RWPE2 (cell line): Measurements from ENCODE around the gene RAB1B.

Source experiments
- ATAC-seq: fragments of 200-7000 bp; cut with Tn5 transposase; 3 replicates; pipeline ENCODE4 v1.9.1; 2021; ENCODE audit warnings: low read depth
- DNase-seq: peaks from one replicate; pipeline ENCODE4 v3.0.0-alpha.2; 2020; ENCODE audit warnings: low spot score
- H3K27ac ChIP-seq: fragments of 450-650 bp; 2 replicates; pipeline ENCODE4 v1.5.1; 2017; ENCODE audit warnings: mild to moderate bottlenecking; ENCODE audit not compliant: poor library complexity, severe bottlenecking
- H3K27me3 ChIP-seq: fragments of 250-450 bp; sonication (Bioruptor Pico); 2 replicates; pipeline ENCODE4 v1.5.1; 2021; ENCODE audit warnings: mild to moderate bottlenecking, moderate library complexity; ENCODE audit not compliant: insufficient read depth, poor library complexity, severe bottlenecking
- H3K36me3 ChIP-seq: fragments of 250-450 bp; sonication (Bioruptor Pico); 2 replicates; pipeline ENCODE4 v1.5.1; 2020; ENCODE audit warnings: low read depth, mild to moderate bottlenecking, moderate library complexity
- H3K4me1 ChIP-seq: fragments of 250-450 bp; sonication (Bioruptor Pico); 2 replicates; pipeline ENCODE4 v1.5.1; 2021; ENCODE audit warnings: mild to moderate bottlenecking, moderate library complexity; ENCODE audit not compliant: insufficient read depth, poor library complexity, severe bottlenecking
- H3K4me3 ChIP-seq: fragments of 250-450 bp; sonication (Bioruptor Pico); 2 replicates; pipeline ENCODE4 v1.5.1; 2021; ENCODE audit warnings: mild to moderate bottlenecking, moderate library complexity; ENCODE audit not compliant: severe bottlenecking
- H3K9me3 ChIP-seq: fragments of 250-450 bp; sonication (Bioruptor Pico); 2 replicates; pipeline ENCODE4 v1.5.1; 2021; ENCODE audit warnings: mild to moderate bottlenecking, moderate library complexity; ENCODE audit not compliant: severe bottlenecking
- CTCF ChIP-seq: fragments of 450-650 bp; IDR thresholded peaks from one replicate; pipeline ENCODE4 v1.5.1; 2017; ENCODE audit warnings: mild to moderate bottlenecking, moderate library complexity; ENCODE audit not compliant: poor library complexity, severe bottlenecking

Gene RAB1B

GRCh38 chr11:66281001-66281400 lies 12.6 kb downstream of the RAB1B start:
- Histone ChIP-seq H3K4me1 (no peaks in the 10 kb centered on the region), H3K36me3 (peaks cover 13% of the 10 kb centered on the region; the same call in 1 of the 2 replicates), H3K9me3 (no peaks in the 10 kb centered on the region), H3K27me3 (no peaks in the 10 kb centered on the region), H3K27ac (no peak overlapping the region), H3K4me3 (no peak overlapping the region)
- no peak for DNase-seq
- no peak for TF ChIP-seq CTCF
- no peak for ATAC-seq

GRCh38 chr11:66281776-66282467 lies 13.5 kb downstream of the RAB1B start:
- Histone ChIP-seq H3K27me3 (no peaks in the 10 kb centered on the region), H3K9me3 (no peaks in the 10 kb centered on the region), H3K4me1 (no peaks in the 10 kb centered on the region), H3K4me3 (no peak overlapping the region), H3K36me3 (peaks cover 13% of the 10 kb centered on the region; the same call in 1 of the 2 replicates), H3K27ac (no peak overlapping the region)
- no peak for ATAC-seq
- DNase-seq: no peak
- TF ChIP-seq CTCF: no peak

- peaks cover under 1% of the 10 kb centered on the region for H3K4me1 ChIP-seq
- peak; percentile 78 for ATAC-seq
- H3K27me3 ChIP-seq: no peaks in the 10 kb centered on the region
- H3K27ac ChIP-seq: no peak overlapping the region
- H3K36me3 ChIP-seq: peaks cover 13% of the 10 kb centered on the region; the same call in 1 of the 2 replicates
- H3K9me3 ChIP-seq: no peaks in the 10 kb centered on the region
- peak; percentile 98 for DNase-seq
- H3K4me3 ChIP-seq: no peak overlapping the region
- peak; percentile 90 for TF ChIP-seq CTCF
Measured at GRCh38 chr11:66282468-66283455, 14.3 kb downstream of the RAB1B start.

- peaks cover 4% of the 10 kb centered on the region for H3K4me1 ChIP-seq
- no peaks in the 10 kb centered on the region for H3K9me3 ChIP-seq
- H3K36me3 ChIP-seq: peaks cover 13% of the 10 kb centered on the region; the same call in 1 of the 2 replicates
- TF ChIP-seq CTCF: no peak
- ATAC-seq (no peak), DNase-seq (peak; percentile 42)
- H3K27me3 ChIP-seq: no peaks in the 10 kb centered on the region
- H3K27ac ChIP-seq: no peak overlapping the region
- no peak overlapping the region for H3K4me3 ChIP-seq
Measured at GRCh38 chr11:66283461-66284105, 15.1 kb downstream of the RAB1B start.
